NCI-H2196 (cell line): ENCODE measurements around the gene SLC49A3.
"Not testable (repeated sequence)": the region's sequence is repeated elsewhere in the genome, so short reads cannot be mapped to it uniquely, and the experiment has no call there.

ENCODE experiments used
- DNase-seq: peaks from one replicate; lab custom pipeline; 2025; ENCODE audit not compliant: unreplicated experiment; lab: John Stamatoyannopoulos, UW

SLC49A3 gene

GRCh38 chr4:703336-704197 lies 14.6 kb upstream of the SLC49A3 start:
- no peak for DNase-seq

- no peak for DNase-seq
Measured at GRCh38 chr4:702618-703048, 13.7 kb upstream of the SLC49A3 start.

- no peak for DNase-seq
Measured at GRCh38 chr4:700587-701264, 11.8 kb upstream of the SLC49A3 start.

GRCh38 chr4:699816-700580 lies 11.0 kb upstream of the SLC49A3 start:
- no peak for DNase-seq

- DNase-seq: not testable (repeated sequence)
Measured at GRCh38 chr4:694341-694940, 5.5 kb upstream of the SLC49A3 start.

- DNase-seq: no peak
Measured at GRCh38 chr4:692771-693554, 4.0 kb upstream of the SLC49A3 start.

GRCh38 chr4:689723-690122 lies 772 bp upstream of the SLC49A3 start:
- DNase-seq: no peak

GRCh38 chr4:687971-688853 lies 739 bp downstream of the SLC49A3 start:
- no peak for DNase-seq

- no peak for DNase-seq
Measured at GRCh38 chr4:687048-687970, 1.6 kb downstream of the SLC49A3 start.

- no peak for DNase-seq
Measured at GRCh38 chr4:686413-687040, 2.4 kb downstream of the SLC49A3 start.

GRCh38 chr4:685679-686412 lies 3.1 kb downstream of the SLC49A3 start:
- no peak for DNase-seq

GRCh38 chr4:684623-685327 lies 4.2 kb downstream of the SLC49A3 start:
- no peak for DNase-seq

- DNase-seq: peak; percentile 68
Measured at GRCh38 chr4:683982-684622, 4.8 kb downstream of the SLC49A3 start.

GRCh38 chr4:683247-683897 lies 5.6 kb downstream of the SLC49A3 start:
- DNase-seq: no peak

- DNase-seq: no peak
Measured at GRCh38 chr4:682490-683172, 6.3 kb downstream of the SLC49A3 start.
